DND-41 (cell line): ENCODE measurements around the gene DNAJC21.

Experiments
- EZH2 ChIP-seq: IDR thresholded peaks from 3 replicates; pipeline ENCODE4 v1.6.1; 2012; ENCODE audit warnings: borderline replicate concordance, low read depth, mild to moderate bottlenecking, moderate library complexity, low read length, inconsistent platforms; ENCODE audit not compliant: severe bottlenecking
- TF ChIP-seq, protein P1 (sequence below): IDR thresholded peaks from 2 replicates; pipeline ENCODE4 v1.5.1; 2012; ENCODE audit warnings: borderline replicate concordance, low read length, moderate library complexity, mild to moderate bottlenecking; ENCODE audit not compliant: poor library complexity, severe bottlenecking; ENCODE audit errors: extremely low read depth

DNA sequence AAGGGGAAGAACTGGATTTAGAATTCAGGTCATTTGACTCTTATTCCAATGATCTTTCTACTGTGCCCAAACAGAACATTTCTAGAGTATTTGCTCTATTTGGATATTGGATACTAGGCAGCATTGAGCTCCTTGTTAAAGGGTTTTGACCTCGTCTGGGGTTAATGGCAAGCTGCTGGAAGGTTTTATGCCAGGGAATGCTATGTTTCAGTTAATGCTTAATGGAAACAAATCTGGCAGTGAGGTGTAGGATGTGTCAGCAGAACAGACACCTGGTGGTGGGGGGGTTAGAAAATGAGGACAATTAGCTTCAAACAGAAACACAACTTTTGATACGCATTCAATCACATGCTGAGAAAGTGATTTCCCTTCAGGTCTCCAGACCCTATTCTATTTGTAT, 66.9 kb downstream of the DNAJC21 start:
- no peak for TF ChIP-seq EZH2
- TF ChIP-seq, protein P1, sequence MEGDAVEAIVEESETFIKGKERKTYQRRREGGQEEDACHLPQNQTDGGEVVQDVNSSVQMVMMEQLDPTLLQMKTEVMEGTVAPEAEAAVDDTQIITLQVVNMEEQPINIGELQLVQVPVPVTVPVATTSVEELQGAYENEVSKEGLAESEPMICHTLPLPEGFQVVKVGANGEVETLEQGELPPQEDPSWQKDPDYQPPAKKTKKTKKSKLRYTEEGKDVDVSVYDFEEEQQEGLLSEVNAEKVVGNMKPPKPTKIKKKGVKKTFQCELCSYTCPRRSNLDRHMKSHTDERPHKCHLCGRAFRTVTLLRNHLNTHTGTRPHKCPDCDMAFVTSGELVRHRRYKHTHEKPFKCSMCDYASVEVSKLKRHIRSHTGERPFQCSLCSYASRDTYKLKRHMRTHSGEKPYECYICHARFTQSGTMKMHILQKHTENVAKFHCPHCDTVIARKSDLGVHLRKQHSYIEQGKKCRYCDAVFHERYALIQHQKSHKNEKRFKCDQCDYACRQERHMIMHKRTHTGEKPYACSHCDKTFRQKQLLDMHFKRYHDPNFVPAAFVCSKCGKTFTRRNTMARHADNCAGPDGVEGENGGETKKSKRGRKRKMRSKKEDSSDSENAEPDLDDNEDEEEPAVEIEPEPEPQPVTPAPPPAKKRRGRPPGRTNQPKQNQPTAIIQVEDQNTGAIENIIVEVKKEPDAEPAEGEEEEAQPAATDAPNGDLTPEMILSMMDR: no peak
